Left lung (tissue), 10 donors: ENCODE data around the gene CYFIP1. TPM values are rescaled to one million over a fixed set of nuclear protein-coding genes. Genes with fewer than 3 reads are reported as not detected.

Experiments used
- ATAC-seq: fragments of 200-7000 bp; cut with Tn5 transposase; one replicate; pipeline ENCODE4 v1.9.1; 2020; ENCODE audit warnings: moderate library complexity
- DNase-seq, 4 donors: peaks; one replicate each; pipeline ENCODE4 v3.0.0-alpha.2; 2013 to 2020
- H3K27ac ChIP-seq, 2 donors: fragments of 200-600 bp; sonication (generic) in 1 of 2; one replicate each; pipeline versions ENCODE4 v1.5.0 to v1.8.0; 2020 to 2021
- H3K27me3 ChIP-seq, 2 donors: fragments of 200-600 bp; sonication (generic) in 1 of 2; one replicate each; pipeline versions ENCODE4 v1.5.0 to v1.8.0; 2020 to 2021
- H3K36me3 ChIP-seq, 2 donors: fragments of 200-600 bp; sonication (generic) in 1 of 2; one replicate each; pipeline versions ENCODE4 v1.5.0 to v1.8.0; 2020 to 2021
- H3K4me1 ChIP-seq, 2 donors: fragments of 200-600 bp; one replicate each; pipeline ENCODE4 v1.8.0; 2021
- H3K4me3 ChIP-seq, 2 donors: fragments of 200-600 bp; sonication (generic) in 1 of 2; one replicate each; pipeline versions ENCODE4 v1.5.0 to v1.8.0; 2020 to 2021; ENCODE audit warnings: mild to moderate bottlenecking in 1 of 2
- H3K9me3 ChIP-seq, 2 donors: fragments of 200-600 bp; sonication (generic) in 1 of 2; one replicate each; pipeline versions ENCODE4 v1.5.0 to v1.8.0; 2020 to 2021
- intact Hi-C, 2 donors: fragments of 100-400 bp; cut with DNase I; formaldehyde crosslinking; loops; one replicate each; pipeline versions ENCODE4 v1.11.2 to v1.14.2; 2022
- polyA plus RNA-seq, 6 donors: library from polyadenylated mRNA; unstranded; fragments of 120-200 nt; gene quantifications; one replicate each; pipeline ENCODE4 v1.2.1, GENCODE V29; 2013; ENCODE audit not compliant: insufficient read length in 6 of 6
- total RNA-seq, 2 donors: library from RNA; stranded (reverse); fragmentation: NEBNext Ultra II Directional; extraction: Animal tissue kit (Norgen Biotek cat#: 25700); gene quantifications; one replicate each; pipeline ENCODE4 v1.2.1, GENCODE V29; 2021
- TF ChIP-seq, protein P1 (sequence below), 2 donors: fragments of 200-600 bp; sonication (generic) in 1 of 2; IDR thresholded peaks; one replicate each; pipeline versions ENCODE4 v1.5.0 to v1.8.0; 2021; ENCODE audit warnings: antibody characterized with exemption in 2 of 2
- donor health status: DM: no; HTN: yes; CAD: no.
- donor health status: DM: no; HTN: no; CAD: no.

CYFIP1 gene
- total and polyA plus RNA-seq, 8 donors: 85.6 to 164 (median 92.3) TPM

DNA sequence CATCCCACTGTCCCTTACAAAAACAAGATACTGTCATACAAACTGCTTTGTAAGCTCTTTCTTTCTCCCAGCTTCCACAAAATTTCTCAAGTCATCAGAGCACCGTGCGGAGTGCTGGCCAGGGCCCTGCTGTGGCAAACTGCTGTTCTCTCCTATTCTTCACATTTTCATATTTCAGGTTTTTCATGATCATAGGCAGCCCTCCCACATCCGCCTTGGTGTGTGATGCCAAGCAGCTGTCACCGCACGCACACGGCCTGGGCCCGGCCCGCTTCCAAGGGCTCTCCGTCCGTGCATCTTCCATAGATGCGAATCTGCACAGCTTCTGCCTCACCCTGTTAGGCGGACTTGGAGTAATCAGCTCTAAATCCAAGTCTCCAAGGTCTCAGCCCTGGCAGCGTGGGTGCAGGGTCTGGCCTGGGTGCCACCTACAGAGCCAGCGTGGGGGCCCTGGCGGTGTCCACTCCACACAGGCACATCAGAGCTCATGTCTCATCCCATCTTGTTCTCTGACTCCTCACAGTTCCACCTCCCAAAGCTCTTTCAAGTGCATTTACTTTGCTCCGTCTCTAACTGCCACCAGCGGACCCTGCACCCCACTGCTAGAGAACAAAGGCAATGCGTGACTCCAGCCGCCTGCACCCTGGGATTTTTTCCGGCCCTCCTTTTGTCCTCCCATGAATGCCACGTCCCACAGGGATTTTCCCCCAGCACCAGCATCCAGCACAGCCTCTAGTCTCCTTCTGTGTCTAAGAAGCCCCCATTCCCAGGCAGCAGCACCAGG lies 27.2 kb downstream of the CYFIP1 start:
- Histone ChIP-seq H3K27me3 (no peaks in the 10 kb centered on the region), H3K4me3 (no peak overlapping the region), H3K36me3 (no peaks in the 10 kb centered on the region), H3K27ac (no peak overlapping the region), H3K9me3 (no peaks in the 10 kb centered on the region), H3K4me1 (peaks cover 13 to 82% of the 10 kb centered on the region in 2 donors)
- intact Hi-C loops: no loop called here
- TF ChIP-seq, protein P1, sequence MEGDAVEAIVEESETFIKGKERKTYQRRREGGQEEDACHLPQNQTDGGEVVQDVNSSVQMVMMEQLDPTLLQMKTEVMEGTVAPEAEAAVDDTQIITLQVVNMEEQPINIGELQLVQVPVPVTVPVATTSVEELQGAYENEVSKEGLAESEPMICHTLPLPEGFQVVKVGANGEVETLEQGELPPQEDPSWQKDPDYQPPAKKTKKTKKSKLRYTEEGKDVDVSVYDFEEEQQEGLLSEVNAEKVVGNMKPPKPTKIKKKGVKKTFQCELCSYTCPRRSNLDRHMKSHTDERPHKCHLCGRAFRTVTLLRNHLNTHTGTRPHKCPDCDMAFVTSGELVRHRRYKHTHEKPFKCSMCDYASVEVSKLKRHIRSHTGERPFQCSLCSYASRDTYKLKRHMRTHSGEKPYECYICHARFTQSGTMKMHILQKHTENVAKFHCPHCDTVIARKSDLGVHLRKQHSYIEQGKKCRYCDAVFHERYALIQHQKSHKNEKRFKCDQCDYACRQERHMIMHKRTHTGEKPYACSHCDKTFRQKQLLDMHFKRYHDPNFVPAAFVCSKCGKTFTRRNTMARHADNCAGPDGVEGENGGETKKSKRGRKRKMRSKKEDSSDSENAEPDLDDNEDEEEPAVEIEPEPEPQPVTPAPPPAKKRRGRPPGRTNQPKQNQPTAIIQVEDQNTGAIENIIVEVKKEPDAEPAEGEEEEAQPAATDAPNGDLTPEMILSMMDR (IDR thresholded peaks at IDR 0.05): no peak
- ATAC-seq (no peak), DNase-seq (peak in 1 of 4 donors; percentile 48)

DNA sequence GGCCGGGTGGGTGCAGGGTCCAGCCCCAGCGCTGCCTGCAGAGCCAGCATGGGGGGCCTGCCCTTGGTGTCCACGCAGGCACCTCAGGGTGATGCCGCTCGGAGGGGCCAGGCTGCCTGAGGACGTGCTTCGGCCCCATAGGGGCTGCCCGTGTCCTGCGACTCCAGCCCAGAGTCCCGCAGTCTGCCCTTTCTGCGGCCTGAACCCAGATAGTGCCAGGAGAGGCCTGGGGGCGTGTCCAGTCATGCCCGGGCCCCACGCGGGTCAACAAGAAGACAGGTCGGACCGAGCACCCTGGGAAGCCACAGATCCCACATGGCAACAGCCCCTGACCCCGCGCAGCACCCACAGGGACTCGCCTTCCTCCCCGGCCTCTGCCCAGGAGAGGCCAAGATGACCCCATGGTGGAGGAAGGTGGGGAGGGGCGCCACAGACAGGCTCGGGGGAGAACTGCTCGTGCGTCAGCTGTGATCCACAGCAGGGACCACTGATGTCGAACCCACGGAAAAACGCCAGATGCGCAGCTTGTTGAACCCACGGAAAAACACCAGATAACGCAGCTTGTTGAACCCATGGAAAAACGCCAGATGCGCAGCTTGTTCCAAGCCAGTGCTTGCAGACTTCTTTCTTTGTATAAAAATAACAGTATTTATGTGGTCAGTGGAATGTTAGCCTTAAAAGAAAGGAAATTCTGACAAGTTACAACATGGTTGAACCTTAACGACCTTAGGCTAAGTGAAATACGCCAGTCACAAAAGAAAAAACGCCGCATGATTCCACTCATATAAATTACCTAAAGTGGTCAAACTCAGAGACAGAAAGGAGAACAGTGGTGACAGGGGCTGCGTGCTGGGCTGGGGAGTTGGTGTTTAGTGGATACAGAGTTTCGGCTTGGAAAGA lies 28.5 kb downstream of the CYFIP1 start:
- intact Hi-C loops: no loop called here
- DNase-seq (no peak), ATAC-seq (no peak)
- no peaks in the 10 kb centered on the region for H3K9me3 ChIP-seq
- H3K36me3 ChIP-seq: peaks cover 0 to 7% of the 10 kb centered on the region in 2 donors
- peaks cover 13 to 82% of the 10 kb centered on the region in 2 donors for H3K4me1 ChIP-seq
- no peak overlapping the region for H3K4me3 ChIP-seq
- H3K27ac ChIP-seq: peak overlapping the region in 1 of 2 donors; percentile 16
- TF ChIP-seq, protein P1 (IDR thresholded peaks at IDR 0.05): no peak
- H3K27me3 ChIP-seq: no peaks in the 10 kb centered on the region

DNA sequence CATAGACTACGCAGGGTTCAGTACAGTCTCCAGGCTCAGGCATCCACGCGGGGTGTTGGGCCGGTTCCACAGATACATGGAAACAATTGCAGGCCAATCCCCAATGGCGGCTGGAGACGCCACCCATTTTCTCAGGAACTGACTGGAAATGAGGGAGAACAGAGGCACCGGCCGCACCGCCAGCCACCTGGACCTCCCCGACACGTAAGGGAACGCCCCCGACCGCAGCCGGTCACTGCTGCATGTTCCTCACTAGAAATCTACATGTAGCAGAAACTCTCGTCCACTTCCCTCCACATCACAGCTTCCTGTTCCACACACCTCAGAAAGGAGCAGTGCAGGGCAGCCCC lies 29.2 kb downstream of the CYFIP1 start:
- no peaks in the 10 kb centered on the region for H3K9me3 ChIP-seq
- TF ChIP-seq, protein P1 (IDR thresholded peaks at IDR 0.05): no peak
- no peaks in the 10 kb centered on the region for H3K27me3 ChIP-seq
- H3K27ac ChIP-seq: peak overlapping the region; percentile 3 to 61
- H3K4me3 ChIP-seq: no peak overlapping the region
- peaks cover 11 to 76% of the 10 kb centered on the region in 2 donors for H3K4me1 ChIP-seq
- intact Hi-C loops: no loop called here
- ATAC-seq (no peak), DNase-seq (no peak)
- peaks cover 0 to 13% of the 10 kb centered on the region in 2 donors for H3K36me3 ChIP-seq

DNA sequence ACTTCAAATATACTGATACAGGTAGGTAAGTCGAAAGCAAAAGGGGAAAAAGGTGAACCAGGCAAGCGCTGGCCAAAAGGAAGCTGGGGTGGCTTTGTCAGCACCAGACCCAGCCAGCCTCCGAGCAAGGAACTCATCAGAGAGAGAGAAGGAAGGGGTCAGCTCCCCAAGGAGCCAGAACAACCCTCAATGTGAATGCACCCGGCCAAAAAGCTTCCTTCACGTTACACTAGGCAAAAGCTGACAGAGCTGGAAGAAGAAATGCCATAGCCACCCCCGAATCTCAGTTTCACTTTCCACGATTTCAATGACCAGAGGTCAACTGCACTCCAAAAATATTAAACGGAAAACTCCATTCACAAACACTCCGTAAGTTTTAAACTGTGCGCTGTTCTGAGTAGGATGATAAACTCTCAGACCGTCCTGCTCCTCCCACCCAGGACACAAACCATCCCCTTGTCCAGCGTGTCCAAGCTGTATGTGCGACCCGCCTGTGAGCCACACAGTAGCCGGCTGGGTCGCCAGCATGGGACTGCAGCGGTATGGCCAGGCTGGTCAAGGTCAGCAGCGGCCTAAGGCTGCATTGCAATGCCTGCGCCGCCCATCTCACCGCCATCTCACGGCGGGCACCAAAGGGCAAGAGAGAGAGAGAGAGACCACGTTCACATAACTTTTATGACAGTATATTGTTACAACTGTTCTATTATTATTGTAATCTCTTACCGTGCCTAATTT lies 29.7 kb downstream of the CYFIP1 start:
- Histone ChIP-seq H3K4me3 (no peak overlapping the region), H3K36me3 (peaks cover 0 to 18% of the 10 kb centered on the region in 2 donors), H3K27me3 (no peaks in the 10 kb centered on the region), H3K27ac (peak overlapping the region; percentile 3 to 61), H3K4me1 (peaks cover 9 to 70% of the 10 kb centered on the region in 2 donors), H3K9me3 (no peaks in the 10 kb centered on the region)
- no peak for DNase-seq
- intact Hi-C loops: no loop called here
- no peak for ATAC-seq
- TF ChIP-seq, protein P1 (IDR thresholded peaks at IDR 0.05): no peak
